MM.1S (cell line): ENCODE measurements around the gene EDC3.

Source experiments
- DNase-seq: peaks from one replicate; pipeline ENCODE4 v3.0.0-alpha.2; 2015
- H2AFZ ChIP-seq: fragments of 300-600 bp; sonication (generic); 2 replicates; pipeline ENCODE4 v1.6.0; 2016; ENCODE audit warnings: antibody characterized with exemption, low read length
- H3F3A ChIP-seq: fragments of 300-600 bp; sonication (generic); 2 replicates; pipeline ENCODE4 v1.6.1; 2016; ENCODE audit warnings: mild to moderate bottlenecking, antibody characterized with exemption, low read length, moderate library complexity, mixed read lengths; ENCODE audit not compliant: insufficient read depth
- H3K27ac ChIP-seq: fragments of 300-600 bp; sonication (generic); 2 replicates; pipeline ENCODE4 v1.5.1; 2016; ENCODE audit warnings: mild to moderate bottlenecking, low read length
- H3K27me3 ChIP-seq: fragments of 300-600 bp; sonication (generic); replicated peaks from 2 replicates; pipeline ENCODE4 v1.6.0; 2016; ENCODE audit warnings: low read length; ENCODE audit not compliant: insufficient read depth
- H3K36me3 ChIP-seq: fragments of 300-600 bp; sonication (generic); replicated peaks from 2 replicates; pipeline ENCODE4 v1.6.1; 2016; ENCODE audit warnings: mild to moderate bottlenecking, low read length, mixed read lengths; ENCODE audit not compliant: insufficient read depth
- H3K4me1 ChIP-seq: fragments of 300-600 bp; sonication (generic); 2 replicates; pipeline ENCODE4 v1.6.1; 2016; ENCODE audit warnings: low read length, mixed read lengths
- H3K4me2 ChIP-seq: fragments of 300-600 bp; sonication (generic); 2 replicates; pipeline ENCODE4 v1.6.0; 2016; ENCODE audit warnings: low read depth, low read length
- H3K4me3 ChIP-seq: fragments of 300-600 bp; sonication (generic); 2 replicates; pipeline ENCODE4 v1.5.1; 2016; ENCODE audit warnings: low read length, mixed read lengths
- H3K79me2 ChIP-seq: fragments of 300-600 bp; sonication (generic); 2 replicates; pipeline ENCODE4 v1.6.1; 2016; ENCODE audit warnings: mixed run types, low read length, mixed read lengths
- H3K9ac ChIP-seq: fragments of 300-600 bp; sonication (generic); 2 replicates; pipeline ENCODE4 v1.6.1; 2016; ENCODE audit warnings: low read length, mixed read lengths
- H3K9me2 ChIP-seq: fragments of 300-600 bp; sonication (generic); replicated peaks from 2 replicates; pipeline ENCODE4 v1.6.1; 2016; ENCODE audit warnings: mild to moderate bottlenecking, low read length, mixed read lengths; ENCODE audit not compliant: insufficient read depth
- H3K9me3 ChIP-seq: fragments of 300-600 bp; sonication (generic); replicated peaks from 2 replicates; pipeline ENCODE4 v1.6.1; 2016; ENCODE audit warnings: mild to moderate bottlenecking, low read length, mixed read lengths; ENCODE audit not compliant: insufficient read depth
- H4K20me1 ChIP-seq: fragments of 300-600 bp; sonication (generic); 2 replicates; pipeline ENCODE4 v1.6.1; 2016; ENCODE audit warnings: mild to moderate bottlenecking, low read length, moderate library complexity, mixed read lengths; ENCODE audit not compliant: insufficient read depth
- EZH2 ChIP-seq: fragments of 300-600 bp; sonication (generic); optimal IDR thresholded peaks from 2 replicates; pipeline ENCODE3; 2017; ENCODE audit warnings: low read depth, mild to moderate bottlenecking, antibody characterized with exemption, low read length, mixed read lengths
- EZH2phosphoT487 ChIP-seq: fragments of 300-600 bp; sonication (generic); IDR thresholded peaks from 2 replicates; pipeline ENCODE4 v1.6.1; 2018; ENCODE audit warnings: antibody characterized with exemption, low read length
- TF ChIP-seq, protein P1 (sequence below): fragments of 300-600 bp; sonication (generic); IDR thresholded peaks from 2 replicates; pipeline ENCODE4 v1.5.1; 2016; ENCODE audit warnings: antibody characterized with exemption, low read length, mixed read lengths

EDC3 gene

DNA sequence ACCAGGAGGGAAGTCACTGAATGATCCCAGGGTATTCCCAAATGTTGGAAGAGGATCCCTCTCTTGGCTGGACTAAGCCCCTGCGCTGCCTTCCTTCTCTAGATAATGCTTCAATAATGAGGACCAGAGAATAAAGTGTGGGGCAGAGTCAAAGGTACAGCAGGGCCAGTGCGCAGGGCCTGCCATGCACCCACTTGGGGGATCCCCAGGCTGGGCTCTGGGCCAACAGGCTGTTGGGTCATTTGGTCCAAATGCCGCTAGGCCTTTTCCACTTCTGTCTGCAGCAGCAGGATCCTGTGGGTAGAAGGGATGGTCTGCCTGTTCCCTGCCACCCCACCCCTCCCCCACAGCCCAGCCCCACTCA is 85.9 kb downstream of the EDC3 start:
- H3K4me3 ChIP-seq: no peak overlapping the region
- no peaks in the 10 kb centered on the region for H3K9me3 ChIP-seq
- H4K20me1 ChIP-seq: no peaks in the 10 kb centered on the region
- no peak overlapping the region for H3K9ac ChIP-seq
- H3K36me3 ChIP-seq: no peaks in the 10 kb centered on the region
- no peak overlapping the region for H3K27ac ChIP-seq
- H3K4me2 ChIP-seq: no peak overlapping the region
- H3K4me1 ChIP-seq: peaks cover 5% of the 10 kb centered on the region; the same call in 1 of the 2 replicates
- H2AFZ ChIP-seq: no peak overlapping the region
- H3F3A ChIP-seq: peaks cover 10% of the 10 kb centered on the region
- H3K9me2 ChIP-seq: no peaks in the 10 kb centered on the region
- peaks cover 2% of the 10 kb centered on the region; the same call in 1 of the 2 replicates for H3K79me2 ChIP-seq
- H3K27me3 ChIP-seq: no peaks in the 10 kb centered on the region
- no peak for DNase-seq
- TF ChIP-seq, protein P1, sequence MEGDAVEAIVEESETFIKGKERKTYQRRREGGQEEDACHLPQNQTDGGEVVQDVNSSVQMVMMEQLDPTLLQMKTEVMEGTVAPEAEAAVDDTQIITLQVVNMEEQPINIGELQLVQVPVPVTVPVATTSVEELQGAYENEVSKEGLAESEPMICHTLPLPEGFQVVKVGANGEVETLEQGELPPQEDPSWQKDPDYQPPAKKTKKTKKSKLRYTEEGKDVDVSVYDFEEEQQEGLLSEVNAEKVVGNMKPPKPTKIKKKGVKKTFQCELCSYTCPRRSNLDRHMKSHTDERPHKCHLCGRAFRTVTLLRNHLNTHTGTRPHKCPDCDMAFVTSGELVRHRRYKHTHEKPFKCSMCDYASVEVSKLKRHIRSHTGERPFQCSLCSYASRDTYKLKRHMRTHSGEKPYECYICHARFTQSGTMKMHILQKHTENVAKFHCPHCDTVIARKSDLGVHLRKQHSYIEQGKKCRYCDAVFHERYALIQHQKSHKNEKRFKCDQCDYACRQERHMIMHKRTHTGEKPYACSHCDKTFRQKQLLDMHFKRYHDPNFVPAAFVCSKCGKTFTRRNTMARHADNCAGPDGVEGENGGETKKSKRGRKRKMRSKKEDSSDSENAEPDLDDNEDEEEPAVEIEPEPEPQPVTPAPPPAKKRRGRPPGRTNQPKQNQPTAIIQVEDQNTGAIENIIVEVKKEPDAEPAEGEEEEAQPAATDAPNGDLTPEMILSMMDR: no peak
- no peak for TF ChIP-seq EZH2phosphoT487
- no peak for TF ChIP-seq EZH2

GRCh38 chr15:74608786-74609185 is 87.0 kb downstream of the EDC3 start:
- TF ChIP-seq, protein P1: no peak
- no peak for TF ChIP-seq EZH2phosphoT487
- TF ChIP-seq EZH2: no peak
- Histone ChIP-seq H4K20me1 (no peaks in the 10 kb centered on the region), H3K9me2 (no peaks in the 10 kb centered on the region), H3K4me2 (no peak overlapping the region), H3K27ac (no peak overlapping the region), H3F3A (0 out of 2 replicates have a peak, but pooled peaks cover 6% of the 10 kb centered on the region), H2AFZ (no peak overlapping the region), H3K79me2 (no peaks in the 10 kb centered on the region), H3K4me3 (no peak overlapping the region), H3K9ac (no peak overlapping the region), H3K36me3 (no peaks in the 10 kb centered on the region), H3K9me3 (no peaks in the 10 kb centered on the region), H3K4me1 (peaks cover 5% of the 10 kb centered on the region; the same call in 1 of the 2 replicates), H3K27me3 (no peaks in the 10 kb centered on the region)
- no peak for DNase-seq

GRCh38 chr15:74605795-74606150 is 90.1 kb downstream of the EDC3 start:
- peaks cover 5% of the 10 kb centered on the region; the same call in 1 of the 2 replicates for H3K4me1 ChIP-seq
- no peaks in the 10 kb centered on the region for H3K36me3 ChIP-seq
- H3K4me2 ChIP-seq: no peak overlapping the region
- H2AFZ ChIP-seq: no peak overlapping the region
- H3K4me3 ChIP-seq: no peak overlapping the region
- no peaks in the 10 kb centered on the region for H3K9me2 ChIP-seq
- no peak overlapping the region for H3K27ac ChIP-seq
- no peak for DNase-seq
- no peaks in the 10 kb centered on the region for H3K9me3 ChIP-seq
- H3K27me3 ChIP-seq: no peaks in the 10 kb centered on the region
- no peaks in the 10 kb centered on the region for H4K20me1 ChIP-seq
- H3K9ac ChIP-seq: no peak overlapping the region
- TF ChIP-seq EZH2 (no peak), EZH2phosphoT487 (no peak)
- TF ChIP-seq, protein P1: no peak
- H3F3A ChIP-seq: no peaks in the 10 kb centered on the region
- H3K79me2 ChIP-seq: no peaks in the 10 kb centered on the region
